ENCODE results near the gene GABRR3.

Gene GABRR3

DNA sequence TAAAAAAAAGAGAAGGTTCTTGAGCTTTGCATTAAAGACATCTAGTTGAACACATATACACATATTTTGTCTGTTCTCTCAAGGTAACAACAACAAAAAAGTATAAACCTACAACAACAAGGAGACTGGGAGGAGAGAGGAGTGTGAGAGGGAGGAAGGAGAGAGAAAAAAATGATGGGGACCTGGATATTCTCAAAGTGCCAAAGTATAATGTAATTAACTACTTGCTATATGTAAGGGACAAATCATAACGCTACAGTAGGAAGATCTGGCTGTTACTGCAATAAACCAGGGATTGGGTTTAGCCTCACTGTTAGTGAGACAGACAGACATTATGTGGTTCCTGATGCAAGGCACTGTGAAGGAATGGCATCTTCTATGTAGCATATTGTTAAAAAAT is 14.2 kb upstream of the GABRR3 start:
- TF ChIP-seq, protein P1, sequence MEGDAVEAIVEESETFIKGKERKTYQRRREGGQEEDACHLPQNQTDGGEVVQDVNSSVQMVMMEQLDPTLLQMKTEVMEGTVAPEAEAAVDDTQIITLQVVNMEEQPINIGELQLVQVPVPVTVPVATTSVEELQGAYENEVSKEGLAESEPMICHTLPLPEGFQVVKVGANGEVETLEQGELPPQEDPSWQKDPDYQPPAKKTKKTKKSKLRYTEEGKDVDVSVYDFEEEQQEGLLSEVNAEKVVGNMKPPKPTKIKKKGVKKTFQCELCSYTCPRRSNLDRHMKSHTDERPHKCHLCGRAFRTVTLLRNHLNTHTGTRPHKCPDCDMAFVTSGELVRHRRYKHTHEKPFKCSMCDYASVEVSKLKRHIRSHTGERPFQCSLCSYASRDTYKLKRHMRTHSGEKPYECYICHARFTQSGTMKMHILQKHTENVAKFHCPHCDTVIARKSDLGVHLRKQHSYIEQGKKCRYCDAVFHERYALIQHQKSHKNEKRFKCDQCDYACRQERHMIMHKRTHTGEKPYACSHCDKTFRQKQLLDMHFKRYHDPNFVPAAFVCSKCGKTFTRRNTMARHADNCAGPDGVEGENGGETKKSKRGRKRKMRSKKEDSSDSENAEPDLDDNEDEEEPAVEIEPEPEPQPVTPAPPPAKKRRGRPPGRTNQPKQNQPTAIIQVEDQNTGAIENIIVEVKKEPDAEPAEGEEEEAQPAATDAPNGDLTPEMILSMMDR (IDR thresholded peaks at IDR 0.05; ENCODE audit: low read depth, low read length), result no peak
- H3K4me3 ChIP-seq (ENCODE audit: low read depth, low read length), result no peak overlapping the region

DNA sequence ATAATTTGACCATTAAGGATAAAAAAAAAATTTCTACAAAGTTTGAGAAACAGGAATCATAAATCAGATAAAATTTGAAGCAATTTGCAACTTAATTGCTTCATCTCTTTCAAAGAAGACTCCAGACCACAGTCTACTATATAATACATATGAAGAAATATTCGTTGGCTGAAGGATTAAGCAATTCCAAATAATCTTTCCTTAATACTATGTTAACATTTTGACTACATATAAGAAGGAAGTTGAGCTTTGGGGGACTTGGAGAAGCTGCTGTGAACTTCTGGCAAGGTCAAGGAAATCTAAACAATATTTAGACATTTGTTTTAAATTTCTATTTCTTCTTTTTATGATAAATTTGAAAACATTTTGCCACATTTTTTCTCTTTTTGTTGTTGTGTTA is 13.5 kb upstream of the GABRR3 start:
- H3K4me3 ChIP-seq (ENCODE audit: low read depth, low read length), result no peak overlapping the region

DNA sequence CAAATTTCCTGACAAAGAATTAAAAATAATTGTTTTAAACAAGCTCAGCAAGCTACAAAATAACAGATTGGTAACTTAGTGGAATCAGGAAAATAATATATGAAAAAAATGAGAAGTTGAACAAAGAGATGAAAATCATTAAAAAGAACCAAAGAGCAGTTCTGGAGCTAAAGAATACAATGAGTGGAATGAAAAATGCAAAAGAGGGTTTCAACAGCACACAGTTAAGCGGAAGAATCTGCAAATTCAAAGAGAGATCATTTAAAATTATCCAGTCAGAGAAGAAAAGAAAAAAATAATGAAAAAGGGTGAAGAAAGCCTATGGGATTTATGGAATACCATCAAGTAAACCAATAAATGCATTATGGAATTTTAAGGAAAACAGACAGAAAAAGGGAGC is 6.2 kb upstream of the GABRR3 start:
- no peak overlapping the region for H3K4me3 ChIP-seq (ENCODE audit: low read depth, low read length)
- TF ChIP-seq, protein P1 (IDR thresholded peaks at IDR 0.05; ENCODE audit: low read depth, low read length), result no peak

More for the DNA sequence above, 13.5 kb upstream of the GABRR3 start:
- TF ChIP-seq, protein P1 (IDR thresholded peaks at IDR 0.05; ENCODE audit: low read depth, low read length), result no peak

DNA sequence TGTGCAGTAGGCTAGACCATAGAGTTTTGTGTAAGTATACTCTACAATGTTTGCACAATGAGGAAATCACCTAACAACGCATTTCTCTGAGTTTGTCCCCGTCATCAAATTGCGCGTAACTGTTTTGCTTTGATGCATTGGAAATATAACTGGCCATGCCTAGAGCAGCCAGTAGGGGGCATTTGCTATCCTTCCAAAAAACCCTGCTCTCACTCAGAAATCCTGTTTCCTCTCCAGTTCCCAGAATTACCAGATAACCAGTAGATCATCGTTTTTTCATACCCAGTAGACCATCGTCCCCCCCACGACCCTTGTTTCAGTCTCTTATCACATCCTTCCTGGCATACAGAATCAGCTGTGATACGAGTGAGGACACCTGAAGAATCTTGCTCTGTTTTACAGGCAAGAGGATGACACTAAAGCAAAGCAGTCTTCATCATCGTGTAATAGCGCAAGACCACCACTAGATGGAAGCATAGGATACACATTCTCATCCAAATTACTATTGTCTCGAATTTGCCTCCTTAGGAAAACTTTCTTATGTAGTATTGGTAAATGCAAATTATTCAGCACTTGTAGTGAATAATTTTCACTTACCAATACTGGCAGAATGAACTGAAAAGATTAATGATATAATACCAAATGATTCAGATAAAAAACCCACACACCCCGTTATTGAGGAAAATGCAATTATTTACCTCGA is 4.4 kb upstream of the GABRR3 start:
- peak overlapping the region; percentile 55 for H3K4me3 ChIP-seq (ENCODE audit: low read depth, low read length)
- TF ChIP-seq, protein P1 (IDR thresholded peaks at IDR 0.05; ENCODE audit: low read depth, low read length), result peak; percentile 74

DNA sequence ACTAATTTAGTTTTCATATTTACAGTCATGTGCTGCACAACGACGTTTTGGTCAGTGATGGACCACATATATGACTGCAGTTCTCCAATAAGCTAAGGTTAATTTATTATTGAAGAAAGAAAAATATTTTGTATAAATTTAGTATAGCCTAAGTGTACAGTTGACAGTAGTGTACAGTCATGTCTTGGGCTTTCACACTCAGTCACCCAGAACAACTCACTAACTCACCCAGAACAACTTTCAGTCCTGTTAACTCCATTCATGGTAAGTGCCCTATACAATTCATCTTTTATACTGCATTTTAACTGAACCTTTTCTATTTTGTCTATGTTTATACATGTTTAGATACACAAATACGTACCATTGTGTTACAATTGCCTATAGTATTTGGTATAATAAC is 3.8 kb upstream of the GABRR3 start:
- no peak overlapping the region for H3K4me3 ChIP-seq (ENCODE audit: low read depth, low read length)

DNA sequence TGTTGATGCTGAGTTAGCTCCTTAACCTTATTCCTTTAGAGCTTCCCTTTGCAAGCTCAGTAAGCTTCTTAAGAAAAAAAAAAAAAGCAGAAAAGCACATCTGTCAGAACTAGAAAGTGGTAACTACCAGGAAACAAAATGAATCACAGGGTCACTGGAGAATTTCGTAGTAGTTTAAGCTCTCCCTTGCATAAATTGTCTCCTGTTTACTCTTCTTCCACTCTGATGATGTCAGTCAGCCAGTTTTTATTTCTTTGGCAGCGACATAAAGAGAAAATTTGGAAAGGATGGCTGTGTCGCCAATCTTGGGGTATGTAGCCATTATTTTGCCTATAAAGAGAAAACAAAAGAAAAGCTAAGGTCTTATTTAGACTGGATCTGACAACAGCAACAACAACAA is 3.2 kb upstream of the GABRR3 start:
- TF ChIP-seq, protein P1 (IDR thresholded peaks at IDR 0.05; ENCODE audit: low read depth, low read length), result no peak
- no peak overlapping the region for H3K4me3 ChIP-seq (ENCODE audit: low read depth, low read length)

More for the DNA sequence above, 3.8 kb upstream of the GABRR3 start:
- TF ChIP-seq, protein P1 (IDR thresholded peaks at IDR 0.05; ENCODE audit: low read depth, low read length), result no peak

DNA sequence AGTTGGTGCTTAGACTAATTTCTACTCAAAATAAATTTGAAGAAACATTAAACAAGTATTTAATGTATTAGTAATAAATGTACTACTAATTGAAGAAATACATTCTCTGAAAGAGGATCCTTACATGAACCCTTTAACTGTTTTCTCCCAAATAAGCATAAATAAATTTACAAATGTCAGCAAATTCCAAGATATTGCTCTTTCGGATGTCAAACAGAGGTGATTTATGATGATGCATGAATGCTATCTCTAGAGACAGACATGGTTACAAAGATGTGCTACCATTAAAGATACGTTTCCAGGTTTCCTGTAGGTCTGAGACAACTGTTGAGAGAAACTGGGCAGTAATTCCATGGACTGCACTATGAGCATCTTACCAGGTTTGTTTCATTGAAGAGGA is 629 bp downstream of the GABRR3 start:
- no peak overlapping the region for H3K4me3 ChIP-seq (ENCODE audit: low read depth, low read length)
- TF ChIP-seq, protein P1 (IDR thresholded peaks at IDR 0.05; ENCODE audit: low read depth, low read length), result no peak
